GM18868 (cell line): Measurements from ENCODE around the gene NTRK3.

Source experiments
- ATAC-seq: cut with Tn5 transposase; IDR thresholded peaks from one replicate; pipeline ENCODE4 v1.9.1; 2021; ENCODE audit warnings: mild to moderate bottlenecking, moderate library complexity; ENCODE audit not compliant: unreplicated experiment

The NTRK3 gene

GRCh38 chr15:88256279-88257230, at the start of gene NTRK3:
NTRK3 (minus strand) TSS chr15:88256739; CDS start chr15:88256153, 586 bp downstream.
- ATAC-seq: no peak

- no peak for ATAC-seq
Measured at GRCh38 chr15:88303395-88303794, 46.9 kb upstream of the NTRK3 start.

GRCh38 chr15:88302373-88302772, 45.8 kb upstream of the NTRK3 start:
- ATAC-seq: no peak

GRCh38 chr15:88301311-88301710, 44.8 kb upstream of the NTRK3 start:
- no peak for ATAC-seq

- ATAC-seq: no peak
Measured at GRCh38 chr15:88300861-88301260, 44.3 kb upstream of the NTRK3 start.

GRCh38 chr15:88300089-88300488, 43.5 kb upstream of the NTRK3 start:
- ATAC-seq: no peak

GRCh38 chr15:88299497-88299896, 43.0 kb upstream of the NTRK3 start:
- no peak for ATAC-seq

GRCh38 chr15:88288661-88289060, 32.1 kb upstream of the NTRK3 start:
- no peak for ATAC-seq

GRCh38 chr15:88288206-88288605, 31.7 kb upstream of the NTRK3 start:
- no peak for ATAC-seq

GRCh38 chr15:88284318-88284998, 27.9 kb upstream of the NTRK3 start:
- ATAC-seq: no peak

- ATAC-seq: no peak
Measured at GRCh38 chr15:88282614-88283013, 26.1 kb upstream of the NTRK3 start.

GRCh38 chr15:88276821-88277410, 20.4 kb upstream of the NTRK3 start:
- no peak for ATAC-seq

- no peak for ATAC-seq
Measured at GRCh38 chr15:88275804-88276203, 19.3 kb upstream of the NTRK3 start.

- ATAC-seq: peak; percentile 93
Measured at GRCh38 chr15:88274553-88275460, 18.3 kb upstream of the NTRK3 start.

GRCh38 chr15:88272421-88272820, 15.9 kb upstream of the NTRK3 start:
- no peak for ATAC-seq

GRCh38 chr15:88269356-88270062, 13.0 kb upstream of the NTRK3 start:
- no peak for ATAC-seq

GRCh38 chr15:88267720-88268119, 11.2 kb upstream of the NTRK3 start:
- ATAC-seq: no peak

- no peak for ATAC-seq
Measured at GRCh38 chr15:88266170-88266569, 9.6 kb upstream of the NTRK3 start.

- ATAC-seq: no peak
Measured at GRCh38 chr15:88264622-88265021, 8.1 kb upstream of the NTRK3 start.

- no peak for ATAC-seq
Measured at GRCh38 chr15:88262064-88262463, 5.5 kb upstream of the NTRK3 start.
